OCI-LY3 (cell line): ENCODE results near the gene RAB43.

Experiments used
- CTCF ChIP-seq: fragments of 200-600, 300-600 bp; sonication (generic); IDR thresholded peaks from 2 replicates; pipeline ENCODE4 v1.5.1; 2014; ENCODE audit warnings: antibody characterized with exemption, low read length, low read depth
- EZH2phosphoT487 ChIP-seq: fragments of 200-600 bp; shearing (Covaris generic); IDR thresholded peaks from 2 replicates; pipeline ENCODE4 v1.6.1; 2018; ENCODE audit warnings: antibody characterized with exemption, mixed run types, low read depth

- TF ChIP-seq CTCF (no peak), EZH2phosphoT487 (no peak)
Measured at GRCh38 chr3:129106866-129107565, 14.6 kb downstream of the RAB43 start.
